Kidney (tissue), 14 donors: Measurements from ENCODE around the gene DLG5. TPM values are rescaled to one million over a fixed set of nuclear protein-coding genes. Genes with fewer than 3 reads are reported as not detected.

ENCODE experiments used
- DNase-seq, 5 donors: peaks; one replicate each; pipeline ENCODE4 v3.0.0-alpha.2; 2013 to 2020
- FAIRE-seq: peaks from 2 replicates; lab custom pipeline; 2012; peaks lifted over from hg19 to GRCh38; lab: Jason Lieb, UNC
- H3K27ac ChIP-seq, 2 donors: one replicate each; pipeline ENCODE4 v1.7.0; 2013; ENCODE audit warnings: low read depth in 2 of 2, low read length in 2 of 2, inconsistent platforms in 1 of 2
- H3K27me3 ChIP-seq: one replicate; pipeline ENCODE4 v1.7.1; 2013; ENCODE audit warnings: low read length, inconsistent platforms; ENCODE audit not compliant: control insufficient read depth, insufficient read depth
- H3K36me3 ChIP-seq, 3 donors: one replicate each; pipeline versions ENCODE4 v1.7.0 to v1.7.1; 2013; ENCODE audit warnings: low read length in 3 of 3, control low read depth in 1 of 3, inconsistent platforms in 1 of 3; ENCODE audit not compliant: insufficient read depth in 3 of 3, control insufficient read depth in 2 of 3
- H3K4me1 ChIP-seq, 3 donors: one replicate each; pipeline versions ENCODE4 v1.7.0 to v1.7.1; 2013; ENCODE audit warnings: low read length in 3 of 3, inconsistent platforms in 1 of 3, low read depth in 1 of 3; ENCODE audit not compliant: control insufficient read depth in 2 of 3, insufficient read depth in 2 of 3
- H3K4me3 ChIP-seq, 3 donors: one replicate each; pipeline versions ENCODE4 v1.7.0 to v1.8.1; 2013; ENCODE audit warnings: low read length in 3 of 3, control low read depth in 1 of 3, inconsistent platforms in 1 of 3
- H3K9ac ChIP-seq, 3 donors: one replicate each; pipeline versions ENCODE4 v1.7.0 to v1.7.1; 2013; ENCODE audit warnings: low read length in 3 of 3, control low read depth in 1 of 3, inconsistent platforms in 1 of 3
- H3K9me3 ChIP-seq, 3 donors: one replicate each; pipeline versions ENCODE4 v1.7.0 to v1.7.1; 2013; ENCODE audit warnings: low read length in 3 of 3, control low read depth in 1 of 3, inconsistent platforms in 1 of 3; ENCODE audit not compliant: control insufficient read depth in 2 of 3, insufficient read depth in 1 of 3
- intact Hi-C: fragments of 100-400 bp; cut with DNase I; formaldehyde crosslinking; loops from one replicate; pipeline ENCODE4 v1.11.1; 2022
- polyA plus RNA-seq: library from polyadenylated mRNA; stranded (reverse); fragments of 350-450 nt; fragmentation: Illumina TruSeq; extraction: RNeasy Lipid Tissue Mini Kit (QIAGEN cat#74804); gene quantifications from one replicate; pipeline ENCODE4 v1.2.3, GENCODE V29; 2014; ENCODE audit warnings: low read depth, low replicate concordance; ENCODE audit not compliant: insufficient read depth
- total RNA-seq: library from RNA; stranded (reverse); fragmentation: NEBNext Ultra II Directional; extraction: Animal tissue kit (Norgen Biotek cat#: 25700); gene quantifications from one replicate; pipeline ENCODE4 v1.2.1, GENCODE V29; 2021
- TF ChIP-seq, protein P1 (sequence below): IDR thresholded peaks from 3 replicates; pipeline ENCODE4 v1.5.1; 2012; ENCODE audit warnings: mild to moderate bottlenecking, moderate library complexity, borderline replicate concordance; ENCODE audit not compliant: insufficient read depth; ENCODE audit errors: extremely low read depth
- donor health status: control.
- donor health status: control.
- donor health status: control.
- donor health status: control.
- donor health status: control.
- donor health status: DM: yes; HTN: yes; CAD: no.
- donor health status: Normal renal cell carcinoma (clear cell type).

The DLG5 gene
- total and polyA plus RNA-seq, 2 donors from 2014 or later = 5.4 to 30.0 TPM

DNA sequence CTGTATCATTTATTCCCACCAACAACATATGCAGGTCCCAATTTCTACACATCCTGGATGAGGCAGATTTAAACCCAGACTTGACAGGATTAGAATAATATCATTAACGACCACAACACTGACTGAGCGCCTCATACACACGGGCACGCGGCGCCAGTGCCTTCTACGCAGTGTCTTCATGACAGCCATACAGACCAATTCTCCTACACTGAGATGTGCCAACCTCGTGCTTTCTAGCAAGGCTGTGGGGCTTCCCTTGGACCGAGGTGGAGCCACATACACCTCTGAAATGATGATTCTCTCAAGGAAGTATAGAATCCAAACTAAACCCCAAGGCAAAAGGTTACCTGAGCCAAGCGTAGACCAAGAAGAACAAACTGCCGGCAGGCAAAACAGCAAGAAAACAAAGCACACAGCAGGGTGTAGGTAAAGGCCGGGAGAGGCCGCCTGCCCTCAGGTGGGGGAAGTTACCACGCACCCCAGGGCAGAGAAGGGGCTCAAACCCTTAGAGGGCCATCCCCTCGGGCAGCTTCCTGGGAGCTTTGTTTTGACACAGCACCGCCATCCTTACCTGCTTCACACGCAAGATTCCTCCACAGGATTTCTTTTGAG, 75.8 kb downstream of the DLG5 start:
- TF ChIP-seq, protein P1, sequence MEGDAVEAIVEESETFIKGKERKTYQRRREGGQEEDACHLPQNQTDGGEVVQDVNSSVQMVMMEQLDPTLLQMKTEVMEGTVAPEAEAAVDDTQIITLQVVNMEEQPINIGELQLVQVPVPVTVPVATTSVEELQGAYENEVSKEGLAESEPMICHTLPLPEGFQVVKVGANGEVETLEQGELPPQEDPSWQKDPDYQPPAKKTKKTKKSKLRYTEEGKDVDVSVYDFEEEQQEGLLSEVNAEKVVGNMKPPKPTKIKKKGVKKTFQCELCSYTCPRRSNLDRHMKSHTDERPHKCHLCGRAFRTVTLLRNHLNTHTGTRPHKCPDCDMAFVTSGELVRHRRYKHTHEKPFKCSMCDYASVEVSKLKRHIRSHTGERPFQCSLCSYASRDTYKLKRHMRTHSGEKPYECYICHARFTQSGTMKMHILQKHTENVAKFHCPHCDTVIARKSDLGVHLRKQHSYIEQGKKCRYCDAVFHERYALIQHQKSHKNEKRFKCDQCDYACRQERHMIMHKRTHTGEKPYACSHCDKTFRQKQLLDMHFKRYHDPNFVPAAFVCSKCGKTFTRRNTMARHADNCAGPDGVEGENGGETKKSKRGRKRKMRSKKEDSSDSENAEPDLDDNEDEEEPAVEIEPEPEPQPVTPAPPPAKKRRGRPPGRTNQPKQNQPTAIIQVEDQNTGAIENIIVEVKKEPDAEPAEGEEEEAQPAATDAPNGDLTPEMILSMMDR = no peak

DNA sequence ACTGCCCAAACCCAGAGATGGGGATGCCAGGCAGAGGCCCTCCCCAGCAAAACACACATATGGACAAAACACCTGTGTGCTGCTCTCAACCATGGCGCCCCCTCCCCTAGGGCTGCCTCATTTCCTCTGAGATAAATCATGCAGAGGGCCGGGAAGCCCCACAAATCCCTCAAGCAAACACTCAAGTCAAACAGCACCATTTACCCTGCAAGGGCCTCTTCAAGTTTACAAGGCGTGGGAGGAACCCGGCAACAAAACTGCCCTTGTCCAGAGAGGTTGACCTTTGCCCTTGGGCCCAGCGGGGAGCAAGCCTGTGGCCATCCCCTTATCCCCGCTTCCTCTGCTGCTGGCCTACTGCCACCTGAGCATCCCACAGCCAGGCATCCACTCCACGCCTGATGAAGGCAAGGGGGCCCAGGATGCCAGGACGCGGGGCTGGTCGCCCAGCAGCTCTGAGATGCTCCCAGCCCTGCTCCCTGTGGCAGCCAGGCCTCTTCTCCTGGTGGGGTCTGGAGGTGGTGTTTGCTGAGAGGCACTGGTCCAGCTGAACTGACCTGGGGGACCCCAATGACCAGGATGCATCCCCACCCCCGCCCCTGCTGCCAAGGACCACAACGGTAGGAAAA, 77.4 kb downstream of the DLG5 start:
- no peak for FAIRE-seq
- H3K36me3 ChIP-seq = peaks cover 0 to 15% (median 2%) of the 10 kb centered on the region in 3 donors
- no peaks in the 10 kb centered on the region for H3K9me3 ChIP-seq
- peaks cover 0 to 8% (median under 1%) of the 10 kb centered on the region in 3 donors for H3K4me1 ChIP-seq
- H3K27me3 ChIP-seq = no peaks in the 10 kb centered on the region
- TF ChIP-seq, protein P1 = no peak
- H3K4me3 ChIP-seq = no peak overlapping the region
- peak in 4 of 5 donors; percentile 60 to 76 (median 72) for DNase-seq
- intact Hi-C loops = no loop called here
- H3K27ac ChIP-seq = no peak overlapping the region
- H3K9ac ChIP-seq = no peak overlapping the region

More for the DNA sequence above, 75.8 kb downstream of the DLG5 start:
- FAIRE-seq (no peak), DNase-seq (no peak)
- no peak overlapping the region for H3K9ac ChIP-seq
- no peak overlapping the region for H3K27ac ChIP-seq
- peaks cover 0 to 3% (median 0%) of the 10 kb centered on the region in 3 donors for H3K4me1 ChIP-seq
- H3K27me3 ChIP-seq = no peaks in the 10 kb centered on the region
- H3K4me3 ChIP-seq = no peak overlapping the region
- intact Hi-C loops = loop anchor here (10.0 kb wide), 1 partner anchor 154 kb away; no protein-coding TSS in a partner anchor
- peaks cover 0 to 17% (median 2%) of the 10 kb centered on the region in 3 donors for H3K36me3 ChIP-seq
- no peaks in the 10 kb centered on the region for H3K9me3 ChIP-seq

DNA sequence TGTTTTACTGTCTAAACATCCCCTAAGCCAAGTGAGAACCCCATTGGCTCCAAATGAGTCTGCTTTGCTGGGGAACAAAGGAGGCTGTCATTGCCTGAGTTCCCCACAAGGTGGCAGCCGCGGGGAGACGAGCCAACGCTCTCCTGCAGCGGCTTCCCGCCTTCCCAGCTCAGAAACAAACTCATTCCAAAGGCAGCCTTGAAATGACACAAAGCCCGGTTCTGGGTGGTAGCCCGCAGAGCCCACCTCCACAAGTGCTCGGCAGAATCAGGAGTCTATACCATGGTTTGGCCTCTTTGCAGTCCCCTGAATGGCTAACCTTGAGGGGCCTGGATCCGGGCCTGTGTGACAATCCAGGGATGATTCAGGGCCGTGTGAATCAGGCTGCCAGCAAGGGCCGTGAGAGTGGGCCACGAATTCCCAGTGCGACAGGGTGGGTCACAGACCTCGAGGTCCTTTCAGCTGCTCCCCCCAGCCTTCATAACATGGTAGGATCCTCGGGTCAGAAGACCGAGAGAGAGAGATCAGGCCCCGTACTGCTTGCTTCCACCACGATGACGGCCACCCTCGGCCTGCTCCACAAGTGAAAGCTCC, 79.7 kb downstream of the DLG5 start:
- H3K36me3 ChIP-seq = peaks cover 1 to 22% (median 3%) of the 10 kb centered on the region in 3 donors
- no peak overlapping the region for H3K4me3 ChIP-seq
- intact Hi-C loops = no loop called here
- no peak overlapping the region for H3K9ac ChIP-seq
- DNase-seq = peak; percentile 83 to 91 (median 90)
- H3K27ac ChIP-seq = no peak overlapping the region
- peaks cover 0 to 10% (median 7%) of the 10 kb centered on the region in 3 donors for H3K4me1 ChIP-seq
- no peaks in the 10 kb centered on the region for H3K27me3 ChIP-seq
- H3K9me3 ChIP-seq = no peaks in the 10 kb centered on the region
- FAIRE-seq = no peak
- TF ChIP-seq, protein P1 = peak; percentile 97
